Measurements from ENCODE around the gene NUBP2. TPM values are rescaled to one million over a fixed set of nuclear protein-coding genes. Genes with fewer than 3 reads are reported as not detected.
A peak's percentile ranks its signal among the peaks of the same experiment; 100 is the strongest.

NUBP2 gene, protein sequence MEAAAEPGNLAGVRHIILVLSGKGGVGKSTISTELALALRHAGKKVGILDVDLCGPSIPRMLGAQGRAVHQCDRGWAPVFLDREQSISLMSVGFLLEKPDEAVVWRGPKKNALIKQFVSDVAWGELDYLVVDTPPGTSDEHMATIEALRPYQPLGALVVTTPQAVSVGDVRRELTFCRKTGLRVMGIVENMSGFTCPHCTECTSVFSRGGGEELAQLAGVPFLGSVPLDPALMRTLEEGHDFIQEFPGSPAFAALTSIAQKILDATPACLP
- 100 to 1,000 TPM in 1 of 4 donors, 10 to 100 TPM in 3; 15.3 to 165 (median 59.6) TPM for total RNA-seq

- H3K36me3 ChIP-seq = peaks cover 0 to 5% (median under 1%) of the 10 kb centered on the region in 4 donors
- H3K4me1 ChIP-seq = peaks cover 7 to 27% (median 21%) of the 10 kb centered on the region in 4 donors
- intact Hi-C loops (cut with DNase I; ENCODE audit: low total_unique reads) = no loop called here
- H3K9me3 ChIP-seq = no peaks in the 10 kb centered on the region
- H3K4me3 ChIP-seq = peak within 1 kb of the TSS; percentile 84 to 97 (median 94)
- 1% methylated on average over 70 of the region's 102 CpGs; no CpG with 5 or more reads in 1 of the 2 donors for WGBS, 2 donors (ENCODE audit: low coverage in 1 of 2)
- peak within 1 kb of the TSS; percentile 89 to 95 (median 94) for H3K27ac ChIP-seq
- TF ChIP-seq POLR2A (IDR thresholded peaks at IDR 0.05) = peak; percentile 40
- peak; percentile 69 to 85 (median 79) for TF ChIP-seq POLR2AphosphoS5 (IDR thresholded peaks at IDR 0.05)
- TF ChIP-seq, protein P1, sequence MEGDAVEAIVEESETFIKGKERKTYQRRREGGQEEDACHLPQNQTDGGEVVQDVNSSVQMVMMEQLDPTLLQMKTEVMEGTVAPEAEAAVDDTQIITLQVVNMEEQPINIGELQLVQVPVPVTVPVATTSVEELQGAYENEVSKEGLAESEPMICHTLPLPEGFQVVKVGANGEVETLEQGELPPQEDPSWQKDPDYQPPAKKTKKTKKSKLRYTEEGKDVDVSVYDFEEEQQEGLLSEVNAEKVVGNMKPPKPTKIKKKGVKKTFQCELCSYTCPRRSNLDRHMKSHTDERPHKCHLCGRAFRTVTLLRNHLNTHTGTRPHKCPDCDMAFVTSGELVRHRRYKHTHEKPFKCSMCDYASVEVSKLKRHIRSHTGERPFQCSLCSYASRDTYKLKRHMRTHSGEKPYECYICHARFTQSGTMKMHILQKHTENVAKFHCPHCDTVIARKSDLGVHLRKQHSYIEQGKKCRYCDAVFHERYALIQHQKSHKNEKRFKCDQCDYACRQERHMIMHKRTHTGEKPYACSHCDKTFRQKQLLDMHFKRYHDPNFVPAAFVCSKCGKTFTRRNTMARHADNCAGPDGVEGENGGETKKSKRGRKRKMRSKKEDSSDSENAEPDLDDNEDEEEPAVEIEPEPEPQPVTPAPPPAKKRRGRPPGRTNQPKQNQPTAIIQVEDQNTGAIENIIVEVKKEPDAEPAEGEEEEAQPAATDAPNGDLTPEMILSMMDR (IDR thresholded peaks at IDR 0.05) = no peak
- H3K27me3 ChIP-seq = no peaks in the 10 kb centered on the region
- in situ Hi-C loops (cut with MboI; ENCODE audit: low pct_ligation_motif_present in 1 of 4, low pct_unique_long_range_greater_than_20kb in 1 of 4, low sequenced_read_pairs in 3 of 4) = no loop called here
- DNase-seq = peak; percentile 100
These were observed at the start of gene NUBP2, which contains the start of gene SPSB3 for GRCh38 chr16:1782408-1783264. Gene NUBP2, plus strand, starts transcription at chr16:1782960. Its CDS starts 61 bp downstream, at chr16:1783021. Gene SPSB3, minus strand, starts transcription at chr16:1782571. Its CDS starts 1,088 bp downstream, at chr16:1781483.

GRCh38 chr16:1734123-1734522 lies 48.6 kb upstream of the NUBP2 start:
- in situ Hi-C loops (cut with MboI; ENCODE audit: low pct_ligation_motif_present in 1 of 4, low pct_unique_long_range_greater_than_20kb in 1 of 4, low sequenced_read_pairs in 3 of 4) = no loop called here
- Histone ChIP-seq H3K27ac (no peak overlapping the region), H3K27me3 (no peaks in the 10 kb centered on the region), H3K4me1 (no peaks in the 10 kb centered on the region), H3K9me3 (no peaks in the 10 kb centered on the region), H3K36me3 (no peaks in the 10 kb centered on the region), H3K4me3 (no peak overlapping the region)
- 93% methylated on average over 16 of the region's 22 CpGs; no CpG with 5 or more reads in 1 of the 2 donors for WGBS, 2 donors (ENCODE audit: low coverage in 1 of 2)
- intact Hi-C loops (cut with DNase I; ENCODE audit: low total_unique reads) = no loop called here
- TF ChIP-seq POLR2A (IDR thresholded peaks at IDR 0.05) (no peak), EP300 (IDR thresholded peaks at IDR 0.05; ENCODE audit: low read depth) (no peak), POLR2AphosphoS5 (IDR thresholded peaks at IDR 0.05) (no peak)
- TF ChIP-seq, protein P1 (IDR thresholded peaks at IDR 0.05) = no peak
- DNase-seq = no peak

- Histone ChIP-seq H3K27ac (no peak overlapping the region), H3K4me1 (no peaks in the 10 kb centered on the region), H3K36me3 (no peaks in the 10 kb centered on the region), H3K9me3 (no peaks in the 10 kb centered on the region), H3K27me3 (no peaks in the 10 kb centered on the region), H3K4me3 (no peak overlapping the region)
- TF ChIP-seq EP300 (IDR thresholded peaks at IDR 0.05; ENCODE audit: low read depth) (no peak), POLR2AphosphoS5 (IDR thresholded peaks at IDR 0.05) (no peak), POLR2A (IDR thresholded peaks at IDR 0.05) (no peak)
- TF ChIP-seq, protein P1 (IDR thresholded peaks at IDR 0.05) = no peak
- intact Hi-C loops (cut with DNase I; ENCODE audit: low total_unique reads) (no loop called here), in situ Hi-C loops (cut with MboI; ENCODE audit: low pct_ligation_motif_present in 1 of 4, low pct_unique_long_range_greater_than_20kb in 1 of 4, low sequenced_read_pairs in 3 of 4) (no loop called here)
- WGBS, 2 donors (ENCODE audit: low coverage in 1 of 2) = 96% methylated on average over 22 of the region's 22 CpGs; no CpG with 5 or more reads in 1 of the 2 donors
- no peak for DNase-seq
These were observed 47.9 kb upstream of the NUBP2 start for GRCh38 chr16:1734816-1735215.

- in situ Hi-C loops (cut with MboI; ENCODE audit: low pct_ligation_motif_present in 1 of 4, low pct_unique_long_range_greater_than_20kb in 1 of 4, low sequenced_read_pairs in 3 of 4) = no loop called here
- TF ChIP-seq POLR2AphosphoS5 (IDR thresholded peaks at IDR 0.05) (no peak), POLR2A (IDR thresholded peaks at IDR 0.05) (no peak), EP300 (IDR thresholded peaks at IDR 0.05; ENCODE audit: low read depth) (no peak)
- TF ChIP-seq, protein P1 (IDR thresholded peaks at IDR 0.05) = no peak
- WGBS, 2 donors (ENCODE audit: low coverage in 1 of 2) = 97% methylated on average over 33 of the region's 33 CpGs; no CpG with 5 or more reads in 1 of the 2 donors
These were observed 42.5 kb upstream of the NUBP2 start for GRCh38 chr16:1740234-1740633.

More at GRCh38 chr16:1740234-1740633, 42.5 kb upstream of the NUBP2 start:
- Histone ChIP-seq H3K4me1 (no peaks in the 10 kb centered on the region), H3K9me3 (no peaks in the 10 kb centered on the region), H3K4me3 (no peak overlapping the region), H3K36me3 (peaks cover 0 to 9% (median 2%) of the 10 kb centered on the region in 4 donors), H3K27ac (no peak overlapping the region), H3K27me3 (no peaks in the 10 kb centered on the region)
- intact Hi-C loops (cut with DNase I; ENCODE audit: low total_unique reads) = no loop called here
- no peak for DNase-seq

Data from transverse colon (tissue), 4 donors.